Dermis lymphatic vessel endothelial cell (primary cell): Measurements from ENCODE around the gene MYO16. TPM values are rescaled to one million over a fixed set of nuclear protein-coding genes. Genes with fewer than 3 reads are reported as not detected.

Experiments
- total RNA-seq: library from RNA; depleted of rRNA; stranded (reverse); fragments of >200 nt; gene quantifications from 2 replicates; pipeline ENCODE4 v1.2.1, GENCODE V29; 2014

Gene MYO16
- under 0.01 TPM in 1 of 2 replicates, not detected in the other for total RNA-seq

GRCh38 chr13:108629181-108629752 lies at the start of gene MYO16:
MYO16 (plus strand) TSS chr13:108629611; CDS start chr13:108629845, 234 bp downstream.

